ENCODE data around the gene CAMK2G. TPM values are rescaled to one million over a fixed set of nuclear protein-coding genes. Genes with fewer than 3 reads are reported as not detected.
"Not testable (repeated sequence)": the region's sequence is repeated elsewhere in the genome, so short reads cannot be mapped to it uniquely, and the experiment has no call there.

The CAMK2G gene
- total RNA-seq, 1 donor from 2014 or later, result 16.7 TPM

DNA sequence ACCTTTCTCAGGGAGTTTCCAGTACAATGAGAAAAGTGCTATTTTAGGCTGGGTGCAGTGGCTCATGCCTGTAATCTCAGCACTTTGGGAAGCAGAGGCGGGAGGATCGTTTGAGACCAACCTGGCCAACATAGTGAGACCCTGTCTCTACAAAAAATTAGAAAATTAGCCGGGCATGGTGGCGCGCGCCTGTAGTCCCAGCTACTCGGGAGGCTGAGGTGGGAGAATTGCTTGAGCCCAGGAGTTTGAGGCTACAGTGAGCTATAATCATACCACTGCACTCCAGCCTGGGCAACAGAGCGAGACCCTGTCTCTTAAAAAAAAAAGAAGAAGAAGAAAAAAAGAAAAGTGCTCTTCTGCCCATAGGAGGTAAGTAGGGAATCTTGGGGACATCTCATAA is 78.3 kb downstream of the CAMK2G start:
- not testable (repeated sequence) for DNase-seq (ENCODE audit: low read depth in 2 of 2)

DNA sequence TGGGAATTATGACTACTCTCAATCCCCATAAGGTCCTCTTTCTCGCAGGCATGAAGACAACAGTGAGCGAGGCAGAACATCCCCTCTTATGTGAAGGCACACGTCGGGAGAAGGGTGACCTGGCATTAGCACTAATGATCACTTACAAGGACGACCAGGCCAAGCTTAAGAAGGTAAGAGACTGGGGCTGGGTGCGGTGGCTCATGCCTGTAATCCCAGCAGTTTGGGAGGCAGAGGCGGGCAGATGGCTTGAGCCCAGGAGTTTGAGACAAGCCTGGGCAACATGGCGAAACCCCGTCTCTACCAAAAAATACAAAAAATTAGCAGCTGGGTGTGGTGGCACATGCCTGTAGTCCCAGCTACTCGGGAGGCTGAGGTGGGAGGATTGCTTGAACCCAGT is 78.9 kb downstream of the CAMK2G start:
- not testable (repeated sequence) for DNase-seq (ENCODE audit: low read depth in 2 of 2)

DNA sequence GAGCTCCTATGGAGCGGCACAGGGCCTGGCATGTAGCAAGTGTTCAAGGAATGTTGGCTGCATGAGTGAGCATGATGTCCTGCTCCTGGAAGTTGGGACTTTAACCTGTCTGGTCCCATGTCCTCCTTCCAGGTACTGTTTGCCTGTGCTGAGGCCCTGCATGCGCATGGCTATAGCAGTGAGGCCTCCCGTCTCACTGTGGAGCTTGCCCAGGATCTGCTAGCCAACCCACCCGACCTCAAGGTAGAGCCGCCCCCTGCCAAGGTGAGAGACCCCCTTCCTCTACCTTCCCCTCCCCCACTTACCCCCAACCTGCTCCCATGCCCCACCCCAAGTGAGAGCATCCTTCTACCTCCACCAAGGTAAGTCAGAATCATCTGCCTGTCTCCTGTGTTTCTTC is 80.9 kb downstream of the CAMK2G start:
- DNase-seq (ENCODE audit: low read depth in 2 of 2), result no peak

DNA sequence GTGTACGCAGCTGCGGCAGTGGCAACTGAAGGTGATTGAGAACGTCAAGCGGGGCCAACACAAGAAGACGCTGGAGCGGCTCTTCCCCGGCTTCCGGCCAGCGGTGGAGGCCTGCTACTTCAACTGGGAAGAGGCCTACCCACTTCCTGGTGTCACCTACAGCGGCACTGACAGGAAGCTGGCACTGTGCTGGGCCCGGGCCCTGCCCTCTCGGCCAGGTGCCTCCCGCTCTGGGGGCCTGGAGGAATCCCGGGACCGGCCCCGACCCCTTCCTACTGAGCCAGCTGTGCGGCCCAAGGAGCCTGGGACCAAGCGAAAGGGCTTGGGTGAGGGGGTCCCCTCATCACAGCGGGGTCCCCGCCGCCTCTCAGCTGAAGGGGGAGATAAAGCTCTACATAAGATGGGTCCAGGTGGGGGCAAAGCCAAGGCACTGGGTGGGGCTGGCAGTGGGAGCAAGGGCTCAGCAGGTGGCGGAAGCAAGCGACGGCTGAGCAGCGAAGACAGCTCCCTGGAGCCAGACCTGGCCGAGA is 82.4 kb downstream of the CAMK2G start:
- no peak for DNase-seq (ENCODE audit: low read depth in 2 of 2)

DNA sequence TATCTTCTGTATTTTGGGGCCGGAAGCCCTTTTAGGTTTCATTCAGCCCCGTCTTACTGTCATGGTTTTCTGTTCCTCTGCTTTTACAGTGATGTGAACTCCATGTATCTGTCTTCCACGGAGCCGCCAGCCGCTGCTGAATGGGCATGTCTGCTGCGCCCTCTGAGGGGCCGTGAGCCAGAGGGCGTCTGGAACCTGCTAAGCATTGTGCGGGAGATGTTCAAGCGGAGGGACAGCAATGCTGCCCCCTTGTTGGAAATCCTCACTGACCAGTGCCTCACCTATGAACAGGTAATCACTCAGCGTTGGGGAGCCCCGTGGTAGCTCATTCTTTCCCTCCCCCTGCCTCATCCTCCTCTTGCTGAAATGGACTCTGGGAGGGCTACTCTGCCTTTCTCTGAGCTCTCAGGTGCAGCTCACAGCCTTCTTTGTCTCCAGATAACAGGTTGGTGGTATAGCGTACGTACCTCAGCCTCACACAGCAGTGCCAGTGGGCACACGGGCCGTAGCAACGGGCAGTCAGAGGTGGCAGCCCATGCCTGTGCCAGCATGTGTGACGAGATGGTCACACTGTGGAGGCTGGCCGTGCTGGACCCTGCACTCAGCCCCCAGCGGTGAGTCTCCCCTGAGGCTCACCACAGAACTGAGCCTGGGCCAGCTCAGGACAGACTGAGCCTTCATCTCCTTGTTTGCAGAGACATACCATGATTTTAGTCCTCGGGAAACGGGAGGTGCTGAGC is 83.3 kb downstream of the CAMK2G start:
- no peak for DNase-seq (ENCODE audit: low read depth in 2 of 2)

DNA sequence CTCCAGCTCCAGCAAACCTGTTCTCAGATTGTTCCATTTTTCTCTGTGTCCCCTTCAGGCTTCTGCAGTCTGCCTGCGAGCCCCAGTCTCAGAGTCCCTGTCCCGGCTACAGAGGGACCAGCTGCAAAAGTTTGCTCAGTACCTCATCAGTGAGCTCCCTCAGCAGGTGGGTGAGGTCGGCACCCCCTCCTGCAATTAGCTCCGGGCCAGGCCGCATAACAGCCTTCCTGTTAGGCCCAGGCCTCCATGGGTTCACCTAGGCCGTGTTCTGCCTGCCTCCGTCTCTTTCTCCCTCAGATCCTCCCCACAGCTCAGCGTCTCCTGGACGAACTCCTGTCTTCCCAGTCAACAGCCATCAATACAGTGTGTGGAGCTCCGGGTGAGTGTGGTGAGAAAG is 84.7 kb downstream of the CAMK2G start:
- no peak for DNase-seq (ENCODE audit: low read depth in 2 of 2)

DNA sequence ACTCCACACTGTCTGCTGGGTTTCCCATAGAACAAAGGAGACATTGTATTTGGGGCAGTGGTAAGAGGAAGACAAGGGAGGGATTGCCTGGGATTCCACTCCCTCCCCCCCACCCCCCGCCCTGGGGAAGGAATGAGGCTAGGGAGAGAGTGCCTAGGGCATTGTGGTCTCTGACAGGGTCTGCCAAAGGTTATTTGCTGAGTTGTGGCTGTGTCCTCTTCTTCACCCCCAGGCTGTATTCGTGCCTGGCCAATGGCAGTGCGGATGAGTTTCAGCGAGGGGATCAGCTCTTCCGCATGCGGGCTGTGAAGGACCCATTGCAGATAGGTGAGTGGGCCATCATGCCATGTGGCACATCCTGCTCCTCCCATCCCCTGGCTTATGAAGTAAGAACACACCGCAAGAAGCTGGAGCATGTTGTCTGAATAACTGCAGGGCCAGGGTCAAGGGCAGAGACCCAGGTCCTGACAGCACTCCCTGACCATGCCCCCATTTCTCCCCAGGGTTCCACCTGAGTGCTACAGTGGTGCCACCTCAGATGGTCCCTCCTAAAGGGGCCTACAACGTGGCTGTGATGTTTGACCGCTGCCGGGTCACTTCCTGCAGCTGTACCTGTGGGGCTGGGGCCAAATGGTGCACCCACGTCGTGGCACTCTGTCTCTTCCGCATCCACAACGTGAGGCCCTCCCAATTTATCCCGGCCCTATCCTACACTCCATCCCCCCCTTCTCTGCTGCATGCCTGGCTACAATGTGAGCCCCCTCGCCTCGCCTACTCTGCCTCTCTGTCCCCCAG is 85.3 kb downstream of the CAMK2G start:
- DNase-seq (ENCODE audit: low read depth in 2 of 2), result no peak

DNA sequence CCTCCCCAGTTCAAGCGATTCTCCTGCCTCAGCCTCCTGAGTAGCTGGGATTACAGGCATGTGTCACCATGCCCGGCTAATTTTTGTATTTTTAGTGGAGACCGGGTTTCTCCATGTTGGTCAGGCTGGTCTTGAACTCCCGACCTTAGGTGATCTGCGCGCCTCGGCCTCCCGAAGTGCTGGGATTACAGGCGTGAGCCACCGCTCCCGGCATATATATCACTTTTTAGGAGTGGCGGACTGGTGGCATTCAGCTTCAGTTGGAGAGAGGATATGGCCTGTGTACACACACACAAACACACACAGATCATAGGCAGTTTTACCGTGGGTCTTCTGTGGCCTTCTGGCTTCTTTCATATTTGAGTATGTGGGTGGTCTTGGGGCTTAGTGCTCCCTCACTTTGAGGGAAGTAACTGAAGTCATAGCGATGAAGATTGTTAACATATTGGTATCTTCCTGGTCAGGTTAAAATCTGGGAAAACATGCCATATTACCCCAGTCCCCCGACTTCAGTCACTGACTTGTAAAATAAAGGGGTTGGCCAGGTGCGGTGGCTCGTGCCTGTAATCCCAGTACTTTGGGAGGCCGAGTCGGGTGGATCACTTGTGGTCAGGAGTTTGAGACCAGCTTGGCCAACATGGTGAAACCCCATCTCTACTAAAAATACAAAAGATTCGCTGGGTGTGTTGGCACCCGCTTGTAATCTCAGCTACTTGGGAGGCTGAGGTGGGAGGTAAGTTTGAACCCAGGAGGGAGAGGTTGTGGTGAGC is 87.1 kb downstream of the CAMK2G start:
- not testable (repeated sequence) for DNase-seq (ENCODE audit: low read depth in 2 of 2)

DNA sequence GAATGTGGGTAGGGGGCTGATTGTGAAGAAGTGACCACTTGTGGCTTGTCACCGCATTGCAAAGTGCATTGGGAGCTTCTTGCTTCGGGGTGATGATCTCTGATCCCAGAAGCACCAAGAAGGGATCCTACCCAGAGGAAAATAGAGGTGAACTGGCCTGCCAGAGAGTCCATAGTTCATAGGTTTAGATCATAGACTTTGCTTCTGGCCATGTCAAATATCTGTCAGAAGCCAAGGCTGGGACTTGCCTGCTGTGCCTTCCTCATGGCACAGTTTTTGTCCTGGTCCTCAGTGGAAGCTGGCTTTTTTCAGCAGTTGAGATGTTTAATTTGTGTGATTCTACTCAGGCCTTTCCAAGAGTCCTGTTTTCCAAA is 87.9 kb downstream of the CAMK2G start:
- DNase-seq (ENCODE audit: low read depth in 2 of 2), result no peak

DNA sequence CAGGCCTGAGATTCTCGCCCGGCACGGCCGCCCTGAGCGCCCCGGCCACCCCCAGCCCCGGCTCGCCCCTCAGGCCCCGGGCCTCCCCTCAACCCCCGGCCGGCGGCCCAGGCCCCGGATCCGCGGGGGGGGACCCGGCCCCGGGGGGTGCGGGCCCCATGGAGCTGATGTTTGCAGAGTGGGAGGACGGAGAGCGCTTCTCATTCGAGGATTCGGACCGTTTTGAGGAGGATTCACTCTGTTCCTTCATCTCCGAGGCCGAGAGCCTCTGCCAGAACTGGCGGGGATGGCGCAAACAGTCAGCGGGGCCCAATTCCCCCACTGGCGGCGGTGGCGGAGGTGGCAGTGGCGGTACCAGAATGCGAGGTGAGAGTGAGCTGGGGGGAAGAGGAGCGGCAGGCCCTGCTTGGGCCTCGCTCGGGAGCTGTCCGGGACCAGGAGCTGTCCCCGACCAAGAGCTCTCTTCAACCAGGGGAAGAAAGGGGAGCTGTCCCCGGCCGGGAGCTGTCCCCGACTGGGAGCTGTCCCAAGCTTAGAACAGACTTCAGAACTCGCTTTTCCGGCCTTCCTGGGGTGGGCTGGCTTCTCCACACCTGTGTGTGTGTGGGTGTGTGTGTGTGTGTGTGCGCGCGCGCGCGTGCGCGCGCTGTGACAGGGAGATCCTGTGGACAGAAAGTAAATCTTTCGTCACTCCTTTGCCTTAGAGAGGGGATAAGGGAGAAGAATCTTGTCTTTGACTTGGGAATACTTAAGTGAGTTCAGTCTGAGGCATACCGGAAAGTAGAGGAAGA is 88.4 kb downstream of the CAMK2G start:
- DNase-seq (ENCODE audit: low read depth in 2 of 2), result peak; percentile 71 to 81

DNA sequence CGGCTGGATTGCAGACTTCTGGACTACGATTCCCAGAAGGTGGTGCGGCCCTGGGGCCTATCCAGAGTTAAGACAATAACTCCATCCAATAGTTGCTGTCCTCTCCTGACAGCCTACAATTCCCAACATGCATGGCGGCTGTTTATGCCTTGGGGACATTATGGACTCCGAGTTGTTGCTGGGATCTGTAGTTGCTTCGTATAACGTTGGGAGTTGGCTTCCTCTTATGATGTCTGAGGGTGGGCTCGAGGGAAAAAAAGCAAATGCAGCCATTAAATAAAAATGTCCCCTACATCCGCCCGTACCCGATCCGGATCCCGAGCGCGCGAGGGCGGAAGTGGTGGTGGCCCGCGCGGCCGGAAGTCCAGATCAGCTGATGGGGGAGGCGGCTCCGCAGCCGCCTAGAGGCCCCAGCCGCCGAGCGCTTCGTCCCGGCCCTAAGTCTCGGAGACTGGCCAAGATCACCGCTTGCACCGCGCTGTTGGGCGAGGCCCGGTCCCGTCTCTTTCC is 89.1 kb downstream of the CAMK2G start, which contains the start of gene ZSWIM8:
Gene ZSWIM8, plus strand, starts transcription at position 396 of the 510 bp plus-strand sequence. CDS start 273 bp downstream, outside the sequence.
- peak; percentile 96 to 98 for DNase-seq (ENCODE audit: low read depth in 2 of 2)

DNA sequence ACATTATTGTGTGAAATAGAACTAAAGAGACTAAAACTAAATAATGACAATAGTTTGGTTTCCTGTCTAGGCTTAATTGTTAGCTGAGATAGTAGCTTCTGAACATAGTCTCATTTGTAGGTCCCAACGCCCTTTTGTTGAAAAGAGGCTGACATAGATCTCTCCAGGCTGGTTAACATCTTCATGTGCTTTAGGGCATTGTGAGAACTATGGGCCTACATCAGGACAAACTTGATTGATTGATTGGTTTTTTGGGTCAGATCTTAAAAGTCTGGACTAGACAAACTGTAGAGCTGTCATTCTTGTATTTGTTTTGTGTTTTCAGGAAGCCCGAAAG is 91.6 kb downstream of the CAMK2G start:
- no peak for DNase-seq (ENCODE audit: low read depth in 2 of 2)

DNA sequence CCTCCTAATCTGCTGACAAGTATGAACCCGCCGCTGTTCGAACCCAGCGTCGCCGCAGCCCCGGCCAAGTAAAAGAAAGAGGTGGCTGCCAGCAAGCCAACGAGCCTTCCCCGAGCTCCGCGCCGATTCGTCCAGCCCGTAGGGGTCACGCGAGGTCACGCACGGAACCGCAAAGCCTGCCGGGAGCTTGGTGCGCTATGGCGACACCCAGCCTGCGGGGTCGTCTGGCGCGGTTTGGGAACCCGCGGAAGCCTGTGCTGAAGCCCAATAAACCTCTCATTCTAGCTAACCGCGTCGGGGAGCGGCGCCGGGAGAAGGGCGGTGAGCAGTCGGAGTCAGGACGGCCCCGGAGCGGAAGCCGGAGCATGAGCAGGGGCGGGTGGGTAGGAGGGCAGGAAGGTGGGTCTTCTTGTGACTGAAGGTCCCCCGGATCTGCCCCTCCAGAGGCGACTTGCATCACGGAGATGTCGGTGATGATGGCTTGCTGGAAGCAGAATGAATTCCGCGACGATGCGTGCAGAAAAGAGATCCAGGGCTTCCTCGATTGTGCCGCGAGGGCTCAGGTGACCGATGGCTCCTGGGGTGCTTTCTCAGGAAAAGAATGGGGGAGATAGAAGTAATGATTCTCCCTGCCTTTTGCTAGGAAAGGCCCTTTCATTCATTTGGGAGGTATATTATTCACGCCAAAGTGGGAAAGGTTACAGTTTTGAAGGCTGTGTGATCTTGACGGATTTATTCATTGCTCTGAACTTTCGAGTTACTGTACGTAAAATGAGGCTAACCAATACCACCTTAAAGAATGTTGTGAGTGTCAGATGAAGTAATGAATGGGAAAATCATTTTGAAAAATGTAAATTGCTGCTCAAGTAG is 92.2 kb downstream of the CAMK2G start, which contains the start of gene CHCHD1:
Gene CHCHD1, plus strand, starts transcription at position 170 of the 870 bp plus-strand sequence. Its CDS starts 28 bp downstream, at position 198.
- DNase-seq (ENCODE audit: low read depth in 2 of 2), result peak; percentile 90 to 91

DNA sequence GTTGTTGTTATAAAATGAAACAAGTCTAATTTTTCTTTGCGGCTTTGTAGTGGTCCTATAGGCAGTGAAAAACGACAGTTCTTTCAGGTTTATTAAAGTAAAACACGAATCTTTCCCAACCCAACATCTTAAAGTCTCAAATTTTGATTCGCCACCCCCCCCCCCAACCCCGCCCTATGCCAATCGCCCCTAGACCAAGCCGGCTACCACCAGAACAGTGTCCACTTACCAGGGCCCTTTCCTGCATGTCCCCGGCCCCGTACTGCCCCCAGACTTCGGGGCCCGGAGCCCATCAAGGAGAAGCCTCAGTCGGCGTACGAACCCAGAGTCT is 92.8 kb downstream of the CAMK2G start:
- DNase-seq (ENCODE audit: low read depth in 2 of 2), result no peak

DNA sequence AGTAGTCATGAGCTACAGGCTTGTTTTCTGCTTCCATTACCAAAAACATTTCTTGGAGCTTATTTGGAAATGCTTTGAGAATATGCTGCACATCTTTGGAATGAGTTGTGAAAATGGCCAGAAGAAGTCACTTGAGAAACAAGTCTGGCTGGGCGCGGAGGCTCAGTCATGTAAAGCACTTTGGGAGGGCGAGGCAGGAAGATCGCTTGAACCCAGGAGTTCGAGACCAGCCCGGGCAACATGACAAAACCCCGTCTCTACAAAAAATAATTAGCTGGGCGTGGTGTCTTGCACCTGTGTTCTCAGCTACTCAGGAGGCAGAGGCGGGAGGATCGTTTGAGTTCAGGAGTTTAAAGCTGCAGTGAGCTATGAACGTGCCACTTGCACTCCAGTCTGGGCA is 93.4 kb downstream of the CAMK2G start:
- DNase-seq (ENCODE audit: low read depth in 2 of 2), result no peak

DNA sequence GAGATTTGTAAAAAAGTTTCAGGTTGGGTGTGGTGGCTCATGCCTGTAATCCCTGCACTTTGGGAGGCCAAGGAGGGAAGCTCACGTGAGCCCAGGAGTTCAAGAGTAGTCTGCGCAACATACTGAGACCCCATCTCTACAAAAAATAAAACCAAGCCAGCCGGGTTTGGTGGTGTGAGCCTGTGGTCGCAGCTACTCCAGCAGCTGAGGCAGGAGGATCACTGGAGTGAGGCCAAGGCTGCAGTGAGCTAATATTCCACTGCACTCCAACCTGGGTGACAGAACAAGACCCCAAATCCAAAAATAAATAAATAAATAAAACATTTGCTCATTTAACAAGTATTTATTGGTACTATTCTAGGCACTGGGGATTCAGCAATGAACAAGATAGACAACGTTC is 94.1 kb downstream of the CAMK2G start:
- DNase-seq (ENCODE audit: low read depth in 2 of 2), result no peak

DNA sequence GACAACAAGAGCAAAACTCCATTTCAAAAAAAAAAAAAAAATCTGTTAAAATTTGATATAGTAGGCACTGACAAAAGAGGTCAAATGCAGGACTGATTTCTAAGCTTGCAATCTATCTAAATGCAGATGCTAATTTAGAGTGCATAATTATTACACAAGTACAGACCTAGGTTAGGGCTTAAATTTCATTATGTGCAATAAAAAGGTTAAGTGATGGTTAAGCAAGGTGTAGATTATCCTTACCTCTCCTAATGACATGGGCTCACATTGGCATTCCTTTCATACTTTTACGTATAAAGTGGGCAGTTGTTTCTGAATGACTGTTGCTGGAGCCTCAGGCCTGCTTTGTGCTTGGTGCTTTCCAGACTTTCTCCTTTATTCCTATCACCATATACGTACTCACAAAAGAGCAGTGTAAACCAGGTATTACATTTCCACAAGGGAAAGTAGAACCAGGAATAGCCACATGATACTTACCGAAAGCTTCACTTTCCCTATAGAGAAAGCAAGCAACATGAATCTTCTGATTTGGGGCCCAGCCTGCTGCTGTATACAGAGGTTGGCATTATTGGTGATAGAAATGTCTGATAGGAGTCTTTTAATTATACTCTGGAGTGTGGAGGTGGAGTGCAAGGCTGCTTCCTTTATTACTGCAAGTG is 94.7 kb downstream of the CAMK2G start:
- DNase-seq (ENCODE audit: low read depth in 2 of 2), result no peak

DNA sequence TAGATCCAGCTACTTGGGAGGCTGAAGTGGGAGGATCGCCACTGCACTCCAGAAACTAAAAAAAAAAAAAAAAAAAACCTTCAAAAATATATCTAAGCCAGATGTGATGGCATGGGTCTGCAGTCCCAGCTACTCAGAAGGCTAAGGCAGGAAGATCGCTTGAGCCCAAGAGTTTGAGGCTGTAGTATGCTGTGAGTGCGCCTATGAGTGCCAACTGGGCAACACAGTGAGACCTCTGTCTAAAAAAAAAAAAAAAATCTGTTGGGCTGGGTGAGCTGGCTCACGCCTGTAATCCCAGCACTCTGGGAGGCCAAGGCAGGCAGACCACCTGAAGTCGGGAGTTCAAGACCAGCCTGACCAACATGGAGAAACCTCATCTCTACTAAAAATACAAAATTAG is 95.3 kb downstream of the CAMK2G start:
- no peak for DNase-seq (ENCODE audit: low read depth in 2 of 2)

DNA sequence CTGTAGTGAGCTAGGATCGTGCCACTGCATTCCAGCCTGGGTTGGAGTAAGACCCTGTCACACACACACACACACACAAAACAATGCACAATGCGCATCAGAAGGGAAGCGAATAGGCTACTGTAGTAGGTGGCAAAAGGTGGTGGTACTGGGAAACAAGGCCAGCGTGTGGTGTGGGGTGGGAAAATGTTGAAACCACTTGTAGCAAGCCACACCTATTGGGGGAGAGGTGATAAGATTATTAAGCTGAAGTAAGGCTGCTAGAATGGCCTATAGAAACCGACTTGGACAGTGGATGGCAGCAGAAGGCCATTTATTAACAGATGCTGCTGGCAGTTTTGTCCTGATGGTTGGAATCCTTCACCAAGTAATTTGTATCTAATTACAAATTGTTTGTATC is 99.7 kb downstream of the CAMK2G start:
- DNase-seq (ENCODE audit: low read depth in 2 of 2), result peak; percentile 53 to 59
